ENCODE measurements around the gene CNTD1. TPM values are rescaled to one million over a fixed set of nuclear protein-coding genes. Genes with fewer than 3 reads are reported as not detected.

CNTD1 gene
- total and polyA plus RNA-seq, 4 donors, result 0.61 to 1.6 (median 0.78) TPM

DNA sequence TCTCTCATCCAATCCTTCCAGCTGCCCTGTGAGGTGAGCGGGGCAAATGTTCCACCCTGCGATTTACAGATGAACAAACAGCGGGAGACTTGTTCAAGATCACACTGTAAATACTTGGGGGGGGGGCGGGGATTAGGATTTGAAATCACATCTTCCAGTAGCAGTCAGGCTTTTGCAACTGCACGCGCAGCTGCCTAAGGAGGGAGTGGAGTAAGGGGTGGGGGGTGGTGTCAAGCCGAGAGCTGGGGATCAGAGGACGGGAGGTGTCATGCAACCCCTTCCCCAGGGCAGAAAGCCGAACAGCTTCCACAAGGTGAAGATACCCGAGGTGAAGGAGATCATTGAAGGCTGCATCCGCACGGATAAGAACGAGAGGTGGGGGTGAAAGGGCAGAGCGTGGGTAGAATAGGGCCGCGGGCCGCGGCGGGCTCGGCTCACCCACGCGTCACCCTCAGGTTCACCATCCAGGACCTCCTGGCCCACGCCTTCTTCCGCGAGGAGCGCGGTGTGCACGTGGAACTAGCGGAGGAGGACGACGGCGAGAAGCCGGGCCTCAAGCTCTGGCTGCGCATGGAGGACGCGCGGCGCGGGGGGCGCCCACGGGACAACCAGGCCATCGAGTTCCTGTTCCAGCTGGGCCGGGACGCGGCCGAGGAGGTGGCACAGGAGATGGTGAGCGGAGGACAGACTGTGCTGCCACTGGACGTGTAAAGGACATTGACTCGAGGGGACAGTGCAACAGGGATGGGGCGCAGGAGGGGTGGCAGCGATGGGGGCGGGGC is 13.7 kb upstream of the CNTD1 start:
- H3K9me3 ChIP-seq (ENCODE audit: control insufficient read depth in 4 of 4, insufficient read depth in 3 of 4, low read length in 3 of 4), result peaks cover 0 to 2% (median 0%) of the 10 kb centered on the region in 4 donors
- 9 to 23% methylated on average over 52 of the region's 52 CpGs for WGBS, 2 donors
- H3K36me3 ChIP-seq (ENCODE audit: control insufficient read depth in 4 of 4, insufficient read depth in 4 of 4, low read length in 4 of 4), result no peaks in the 10 kb centered on the region
- TF ChIP-seq, protein P1, sequence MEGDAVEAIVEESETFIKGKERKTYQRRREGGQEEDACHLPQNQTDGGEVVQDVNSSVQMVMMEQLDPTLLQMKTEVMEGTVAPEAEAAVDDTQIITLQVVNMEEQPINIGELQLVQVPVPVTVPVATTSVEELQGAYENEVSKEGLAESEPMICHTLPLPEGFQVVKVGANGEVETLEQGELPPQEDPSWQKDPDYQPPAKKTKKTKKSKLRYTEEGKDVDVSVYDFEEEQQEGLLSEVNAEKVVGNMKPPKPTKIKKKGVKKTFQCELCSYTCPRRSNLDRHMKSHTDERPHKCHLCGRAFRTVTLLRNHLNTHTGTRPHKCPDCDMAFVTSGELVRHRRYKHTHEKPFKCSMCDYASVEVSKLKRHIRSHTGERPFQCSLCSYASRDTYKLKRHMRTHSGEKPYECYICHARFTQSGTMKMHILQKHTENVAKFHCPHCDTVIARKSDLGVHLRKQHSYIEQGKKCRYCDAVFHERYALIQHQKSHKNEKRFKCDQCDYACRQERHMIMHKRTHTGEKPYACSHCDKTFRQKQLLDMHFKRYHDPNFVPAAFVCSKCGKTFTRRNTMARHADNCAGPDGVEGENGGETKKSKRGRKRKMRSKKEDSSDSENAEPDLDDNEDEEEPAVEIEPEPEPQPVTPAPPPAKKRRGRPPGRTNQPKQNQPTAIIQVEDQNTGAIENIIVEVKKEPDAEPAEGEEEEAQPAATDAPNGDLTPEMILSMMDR (IDR thresholded peaks at IDR 0.05; ENCODE audit: control extremely low read depth, extremely low read depth), result no peak
- peaks cover 0 to 76% (median 53%) of the 10 kb centered on the region in 3 donors for H3K27me3 ChIP-seq (ENCODE audit: control insufficient read depth in 3 of 3, insufficient read depth in 3 of 3, low read length in 2 of 3)
- H3K4me1 ChIP-seq (ENCODE audit: control insufficient read depth in 5 of 5, insufficient read depth in 5 of 5, low read length in 5 of 5), result peaks cover 0 to 32% (median 10%) of the 10 kb centered on the region in 5 donors
- DNase-seq, result no peak
- H3K4me3 ChIP-seq, result no peak overlapping the region
- H3K27ac ChIP-seq (ENCODE audit: low read depth in 1 of 2, low read length in 1 of 2), result no peak overlapping the region
- ATAC-seq (ENCODE audit: insufficient read depth, low FRiP score), result no peak
- H3K9ac ChIP-seq (ENCODE audit: insufficient read depth in 1 of 2, low read length in 2 of 2), result no peak overlapping the region

DNA sequence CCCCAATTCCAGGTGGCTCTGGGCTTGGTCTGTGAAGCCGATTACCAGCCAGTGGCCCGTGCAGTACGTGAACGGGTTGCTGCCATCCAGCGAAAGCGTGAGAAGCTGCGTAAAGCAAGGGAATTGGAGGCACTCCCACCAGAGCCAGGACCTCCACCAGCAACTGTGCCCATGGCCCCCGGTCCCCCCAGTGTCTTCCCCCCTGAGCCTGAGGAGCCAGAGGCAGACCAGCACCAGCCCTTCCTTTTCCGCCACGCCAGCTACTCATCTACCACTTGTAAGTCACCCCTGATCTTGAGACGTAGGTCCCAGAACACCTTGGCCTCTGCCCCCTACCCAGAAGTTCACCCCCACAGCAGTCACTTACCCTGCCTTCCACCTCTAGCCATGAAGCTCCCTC is 11.4 kb upstream of the CNTD1 start:
- TF ChIP-seq, protein P1 (IDR thresholded peaks at IDR 0.05; ENCODE audit: control extremely low read depth, extremely low read depth), result no peak
- Histone ChIP-seq H3K27me3 (ENCODE audit: control insufficient read depth in 3 of 3, insufficient read depth in 3 of 3, low read length in 2 of 3) (peaks cover 0 to 62% (median 43%) of the 10 kb centered on the region in 3 donors), H3K27ac (ENCODE audit: low read depth in 1 of 2, low read length in 1 of 2) (no peak overlapping the region), H3K36me3 (ENCODE audit: control insufficient read depth in 4 of 4, insufficient read depth in 4 of 4, low read length in 4 of 4) (no peaks in the 10 kb centered on the region), H3K4me3 (no peak overlapping the region), H3K9me3 (ENCODE audit: control insufficient read depth in 4 of 4, insufficient read depth in 3 of 4, low read length in 3 of 4) (peaks cover 0 to 2% (median 0%) of the 10 kb centered on the region in 4 donors), H3K9ac (ENCODE audit: insufficient read depth in 1 of 2, low read length in 2 of 2) (no peak overlapping the region), H3K4me1 (ENCODE audit: control insufficient read depth in 5 of 5, insufficient read depth in 5 of 5, low read length in 5 of 5) (peaks cover 0 to 27% (median 6%) of the 10 kb centered on the region in 5 donors)
- ATAC-seq (ENCODE audit: insufficient read depth, low FRiP score) (no peak), DNase-seq (no peak)
- 84 to 90% methylated on average over 11 of the region's 11 CpGs for WGBS, 2 donors

DNA sequence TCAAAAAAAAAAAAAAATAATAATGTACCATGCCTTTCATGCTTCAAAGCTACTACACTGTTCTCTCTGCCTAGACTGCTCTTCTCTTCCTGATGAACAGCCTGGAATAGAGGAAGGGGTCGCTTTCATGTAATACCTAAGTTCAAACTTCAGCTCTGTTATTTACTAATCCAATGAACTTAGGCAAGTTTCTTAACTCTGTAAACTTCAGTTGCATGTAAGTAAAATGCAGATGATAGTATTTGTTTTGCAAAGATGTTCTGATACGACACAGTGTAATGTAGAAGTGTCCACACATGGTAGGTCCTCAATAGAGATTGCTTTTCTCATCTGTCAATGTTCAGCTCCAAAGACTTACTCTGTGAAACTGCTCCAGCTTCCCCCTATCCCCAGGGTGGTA is 6.7 kb upstream of the CNTD1 start:
- Histone ChIP-seq H3K4me1 (ENCODE audit: control insufficient read depth in 5 of 5, insufficient read depth in 5 of 5, low read length in 5 of 5) (peaks cover 0 to 6% (median 2%) of the 10 kb centered on the region in 5 donors), H3K9ac (ENCODE audit: insufficient read depth in 1 of 2, low read length in 2 of 2) (no peak overlapping the region), H3K4me3 (no peak overlapping the region), H3K27ac (ENCODE audit: low read depth in 1 of 2, low read length in 1 of 2) (no peak overlapping the region), H3K27me3 (ENCODE audit: control insufficient read depth in 3 of 3, insufficient read depth in 3 of 3, low read length in 2 of 3) (peaks cover 0 to 16% (median 3%) of the 10 kb centered on the region in 3 donors), H3K36me3 (ENCODE audit: control insufficient read depth in 4 of 4, insufficient read depth in 4 of 4, low read length in 4 of 4) (peaks cover 0 to 6% (median 0%) of the 10 kb centered on the region in 4 donors), H3K9me3 (ENCODE audit: control insufficient read depth in 4 of 4, insufficient read depth in 3 of 4, low read length in 3 of 4) (no peaks in the 10 kb centered on the region)
- TF ChIP-seq, protein P1 (IDR thresholded peaks at IDR 0.05; ENCODE audit: control extremely low read depth, extremely low read depth), result no peak
- WGBS, 2 donors, result 75 to 79% methylated on average over 2 of the region's 2 CpGs
- ATAC-seq (ENCODE audit: insufficient read depth, low FRiP score) (no peak), DNase-seq (no peak)
